Naive thymus-derived CD4-positive, alpha-beta T cell (primary cell): Measurements from ENCODE around the gene SYNDIG1. TPM values are rescaled to one million over a fixed set of nuclear protein-coding genes. Genes with fewer than 3 reads are reported as not detected.

Source experiments
- ATAC-seq: fragments of 150-1000 bp; cut with Tn5 transposase; 2 replicates; pipeline ENCODE4 v1.10.0; 2021; ENCODE audit warnings: mild to moderate bottlenecking, moderate library complexity
- CTCF ChIA-PET: fragments of 350-600 bp; sonication (Branson Sonifier 250); formaldehyde crosslinking; loops from one replicate; lab custom pipeline; 2021; ENCODE audit warnings: antibody characterized with exemption; lab: Charles Lee
- POLR2A ChIA-PET: fragments of 350-600 bp; sonication (Branson Sonifier 250); formaldehyde crosslinking; loops from one replicate; lab custom pipeline; 2021; ENCODE audit warnings: antibody characterized with exemption, inconsistent platforms; lab: Charles Lee
- DNase-seq, 9 donors: peaks; one replicate each; pipeline versions ENCODE4 v3.0.0 to v3.0.0-alpha.2; 2020 to 2022; ENCODE audit warnings: mixed read lengths in 1 of 9
- H3K27ac ChIP-seq: one replicate; pipeline ENCODE4 v1.7.0; 2013; ENCODE audit warnings: mild to moderate bottlenecking, low read depth, low read length, moderate library complexity
- H3K27me3 ChIP-seq, 2 donors: one replicate each; pipeline ENCODE4 v1.7.0; 2013; ENCODE audit warnings: low read length in 2 of 2, mild to moderate bottlenecking in 2 of 2, moderate library complexity in 2 of 2; ENCODE audit not compliant: control insufficient read depth in 2 of 2, insufficient read depth in 2 of 2
- H3K36me3 ChIP-seq, 3 experiments: 1 replicate in 2 of 3; 2 replicates in 1 of 3; pipeline ENCODE4 v1.7.0; 2013; ENCODE audit warnings: low read length in 3 of 3, mild to moderate bottlenecking in 3 of 3, moderate library complexity in 1 of 3; ENCODE audit not compliant: insufficient read depth in 3 of 3, control insufficient read depth in 2 of 3
- H3K4me1 ChIP-seq, 2 donors: one replicate each; pipeline ENCODE4 v1.7.0; 2013; ENCODE audit warnings: low read length in 2 of 2, mild to moderate bottlenecking in 2 of 2, moderate library complexity in 1 of 2; ENCODE audit not compliant: control insufficient read depth in 2 of 2, insufficient read depth in 2 of 2
- H3K4me3 ChIP-seq: 2 replicates; pipeline ENCODE4 v1.7.0; 2013; ENCODE audit warnings: mild to moderate bottlenecking, low read length
- H3K9me3 ChIP-seq, 3 experiments: 1 replicate in 2 of 3; 2 replicates in 1 of 3; pipeline ENCODE4 v1.7.0; 2013; ENCODE audit warnings: low read length in 3 of 3; ENCODE audit not compliant: control insufficient read depth in 2 of 3
- H3K27ac Mint-ChIP-seq, 9 donors: one replicate each; pipeline ENCODE4 v1.8.0; 2020 to 2022; ENCODE audit warnings: mixed read lengths in 9 of 9, mild to moderate bottlenecking in 8 of 9, moderate library complexity in 5 of 9, inconsistent platforms in 2 of 9
- H3K27me3 Mint-ChIP-seq, 5 donors: one replicate each; pipeline ENCODE4 v1.8.0; 2021 to 2022; ENCODE audit warnings: mixed read lengths in 5 of 5, mild to moderate bottlenecking in 1 of 5
- H3K36me3 Mint-ChIP-seq, 5 donors: one replicate each; pipeline ENCODE4 v1.8.0; 2020 to 2022; ENCODE audit warnings: mixed read lengths in 5 of 5, mild to moderate bottlenecking in 3 of 5, inconsistent platforms in 1 of 5
- H3K4me1 Mint-ChIP-seq, 7 donors: one replicate each; pipeline ENCODE4 v1.8.0; 2020 to 2022; ENCODE audit warnings: mixed read lengths in 7 of 7, mild to moderate bottlenecking in 3 of 7, inconsistent platforms in 1 of 7
- H3K4me3 Mint-ChIP-seq, 10 donors: one replicate each; pipeline ENCODE4 v1.8.0; 2020 to 2022; ENCODE audit warnings: mild to moderate bottlenecking in 10 of 10, mixed read lengths in 10 of 10, moderate library complexity in 6 of 10, inconsistent platforms in 2 of 10
- H3K9me3 Mint-ChIP-seq, 11 donors: one replicate each; pipeline ENCODE4 v1.8.0; 2020 to 2022; ENCODE audit warnings: mixed read lengths in 11 of 11, mild to moderate bottlenecking in 4 of 11, inconsistent platforms in 1 of 11, moderate library complexity in 1 of 11
- intact Hi-C, 2 donors: fragments of 100-400 bp; cut with micrococcal nuclease; formaldehyde crosslinking; loops; one replicate each; pipeline ENCODE4 v1.15.1; 2023
- polyA plus RNA-seq, 2 donors: library from polyadenylated mRNA; unstranded; fragments of 300-500 nt; fragmentation: Illumina TruSeq; gene quantifications; one replicate each; pipeline ENCODE4 v1.2.3, GENCODE V29; 2021
- total RNA-seq, 6 experiments: library from RNA in 5 of 6; stranded (reverse) in 5 of 6; gene quantifications; 1 replicate in 5 of 6; 2 replicates in 1 of 6; pipeline ENCODE4 v1.2.3 and lab custom pipeline; 2021 to 2026

Gene SYNDIG1
- total and polyA plus RNA-seq, 7 experiments from 2014 or later = not detected

- POLR2A ChIA-PET = no interaction called here
- DNase-seq (no peak), ATAC-seq (no peak)
- CTCF ChIA-PET = no interaction called here
- Mint-ChIP-seq H3K36me3 (no peaks in the 10 kb centered on the region), H3K27me3 (peaks cover 0 to 12% (median 0%) of the 10 kb centered on the region in 5 donors), H3K4me3 (no peak overlapping the region), H3K4me1 (no peaks in the 10 kb centered on the region), H3K9me3 (no peaks in the 10 kb centered on the region), H3K27ac (no peak overlapping the region)
- Histone ChIP-seq H3K4me3 (no peak overlapping the region), H3K4me1 (no peaks in the 10 kb centered on the region), H3K27ac (no peak overlapping the region), H3K36me3 (no peaks in the 10 kb centered on the region), H3K9me3 (no peaks in the 10 kb centered on the region), H3K27me3 (no peaks in the 10 kb centered on the region)
- intact Hi-C loops = no loop called here
Observed at GRCh38 chr20:24661255-24661654, 191.8 kb downstream of the SYNDIG1 start.

DNA sequence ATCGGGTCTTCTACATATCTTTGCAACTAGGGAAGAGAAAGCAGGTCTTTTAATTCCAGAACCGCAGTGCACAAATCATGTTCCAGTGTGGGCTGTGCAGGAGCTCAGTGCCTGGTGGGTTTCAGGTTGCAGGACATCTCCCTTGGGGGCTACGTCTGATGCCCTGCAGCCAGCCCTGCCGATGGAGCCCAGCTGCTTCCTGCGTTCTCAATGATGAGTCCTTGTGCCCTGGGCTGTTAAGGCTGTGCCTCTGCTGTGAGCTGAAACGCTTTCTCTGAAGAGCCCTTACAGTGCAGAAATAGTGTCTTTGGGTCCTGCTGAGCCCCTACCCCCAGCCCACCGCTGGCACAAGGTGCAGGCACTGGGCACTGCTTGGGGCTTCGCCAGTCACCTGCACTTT is 192.9 kb downstream of the SYNDIG1 start:
- no peak for ATAC-seq
- Histone ChIP-seq H3K36me3 (no peaks in the 10 kb centered on the region), H3K27ac (no peak overlapping the region), H3K4me1 (no peaks in the 10 kb centered on the region), H3K9me3 (no peaks in the 10 kb centered on the region), H3K4me3 (no peak overlapping the region), H3K27me3 (no peaks in the 10 kb centered on the region)
- Mint-ChIP-seq H3K27me3 (peaks cover 0 to 12% (median 0%) of the 10 kb centered on the region in 5 donors), H3K9me3 (no peaks in the 10 kb centered on the region), H3K4me1 (no peaks in the 10 kb centered on the region), H3K27ac (no peak overlapping the region), H3K36me3 (no peaks in the 10 kb centered on the region), H3K4me3 (no peak overlapping the region)
- ChIA-PET CTCF (no interaction called here), POLR2A (no interaction called here)
- no peak for DNase-seq
- intact Hi-C loops = no loop called here

GRCh38 chr20:24662752-24663365 is 193.4 kb downstream of the SYNDIG1 start:
- DNase-seq (no peak), ATAC-seq (no peak)
- Mint-ChIP-seq H3K4me1 (no peaks in the 10 kb centered on the region), H3K36me3 (no peaks in the 10 kb centered on the region), H3K9me3 (no peaks in the 10 kb centered on the region), H3K4me3 (peak overlapping the region in 1 of 10 donors; percentile 9), H3K27me3 (peaks cover 0 to 12% (median 0%) of the 10 kb centered on the region in 5 donors), H3K27ac (peak overlapping the region in 1 of 9 donors; percentile 37)
- Histone ChIP-seq H3K27ac (no peak overlapping the region), H3K36me3 (no peaks in the 10 kb centered on the region), H3K4me1 (no peaks in the 10 kb centered on the region), H3K9me3 (no peaks in the 10 kb centered on the region), H3K4me3 (no peak overlapping the region), H3K27me3 (no peaks in the 10 kb centered on the region)
- ChIA-PET CTCF (no interaction called here), POLR2A (no interaction called here)
- intact Hi-C loops = no loop called here

DNA sequence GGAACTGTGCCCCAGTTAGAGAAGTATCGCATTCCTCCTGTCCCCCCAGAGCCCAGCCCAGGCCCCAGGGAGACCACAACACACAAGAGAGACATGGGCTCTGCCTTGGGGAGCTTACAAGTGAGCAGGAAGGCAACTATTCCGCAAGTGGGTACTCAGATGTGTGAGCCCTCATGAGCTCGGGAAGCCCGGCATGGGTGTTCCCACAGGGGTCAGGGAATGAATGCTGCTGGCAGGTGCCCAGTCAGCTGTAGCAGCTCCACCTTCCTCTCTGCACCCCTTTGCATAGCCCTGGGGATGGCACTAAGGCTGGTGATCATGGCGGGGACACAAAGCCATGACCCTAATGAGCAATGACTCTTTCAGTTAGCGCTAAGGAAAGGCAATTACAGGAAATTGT is 194.1 kb downstream of the SYNDIG1 start:
- no peaks in the 10 kb centered on the region for H3K36me3 ChIP-seq
- Mint-ChIP-seq H3K4me3 (peak overlapping the region in 1 of 10 donors; percentile 9), H3K27me3 (peaks cover 0 to 12% (median 0%) of the 10 kb centered on the region in 5 donors), H3K9me3 (no peaks in the 10 kb centered on the region), H3K4me1 (no peaks in the 10 kb centered on the region), H3K27ac (no peak overlapping the region), H3K36me3 (no peaks in the 10 kb centered on the region)
- ATAC-seq = no peak
- no peak overlapping the region for H3K4me3 ChIP-seq
- no peaks in the 10 kb centered on the region for H3K4me1 ChIP-seq
- no peak overlapping the region for H3K27ac ChIP-seq
- CTCF ChIA-PET = no interaction called here
- DNase-seq = no peak
- POLR2A ChIA-PET = no interaction called here
- intact Hi-C loops = no loop called here
- H3K9me3 ChIP-seq = no peaks in the 10 kb centered on the region
- no peaks in the 10 kb centered on the region for H3K27me3 ChIP-seq

- H3K9me3 ChIP-seq = no peaks in the 10 kb centered on the region
- no peak overlapping the region for H3K27ac Mint-ChIP-seq
- H3K9me3 Mint-ChIP-seq = no peaks in the 10 kb centered on the region
- H3K27me3 Mint-ChIP-seq = peaks cover 0 to 4% (median 0%) of the 10 kb centered on the region in 5 donors
- no peak overlapping the region for H3K27ac ChIP-seq
- intact Hi-C loops = no loop called here
- no peaks in the 10 kb centered on the region for H3K27me3 ChIP-seq
- no peak overlapping the region for H3K4me3 ChIP-seq
- CTCF ChIA-PET = no interaction called here
- ATAC-seq (no peak), DNase-seq (no peak)
- H3K36me3 ChIP-seq = no peaks in the 10 kb centered on the region
- H3K4me3 Mint-ChIP-seq = no peak overlapping the region
- H3K4me1 ChIP-seq = no peaks in the 10 kb centered on the region
- no peaks in the 10 kb centered on the region for H3K36me3 Mint-ChIP-seq
- H3K4me1 Mint-ChIP-seq = no peaks in the 10 kb centered on the region
- POLR2A ChIA-PET = no interaction called here
Observed at GRCh38 chr20:24664266-24664986, 195.0 kb downstream of the SYNDIG1 start.

GRCh38 chr20:24665196-24665595 is 195.8 kb downstream of the SYNDIG1 start:
- no peaks in the 10 kb centered on the region for H3K9me3 Mint-ChIP-seq
- Histone ChIP-seq H3K27me3 (no peaks in the 10 kb centered on the region), H3K9me3 (no peaks in the 10 kb centered on the region), H3K4me1 (no peaks in the 10 kb centered on the region), H3K4me3 (no peak overlapping the region), H3K27ac (no peak overlapping the region), H3K36me3 (no peaks in the 10 kb centered on the region)
- no peak for ATAC-seq
- no peaks in the 10 kb centered on the region for H3K36me3 Mint-ChIP-seq
- intact Hi-C loops = no loop called here
- H3K27me3 Mint-ChIP-seq = peaks cover 0 to 4% (median 0%) of the 10 kb centered on the region in 5 donors
- ChIA-PET CTCF (no interaction called here), POLR2A (no interaction called here)
- H3K4me1 Mint-ChIP-seq = no peaks in the 10 kb centered on the region
- H3K4me3 Mint-ChIP-seq = no peak overlapping the region
- no peak overlapping the region for H3K27ac Mint-ChIP-seq
- no peak for DNase-seq

GRCh38 chr20:24665741-24666191 is 196.3 kb downstream of the SYNDIG1 start:
- Mint-ChIP-seq H3K27me3 (peaks cover 0 to 4% (median 0%) of the 10 kb centered on the region in 5 donors), H3K27ac (no peak overlapping the region), H3K4me1 (no peaks in the 10 kb centered on the region), H3K4me3 (no peak overlapping the region), H3K9me3 (no peaks in the 10 kb centered on the region), H3K36me3 (no peaks in the 10 kb centered on the region)
- DNase-seq (no peak), ATAC-seq (no peak)
- ChIA-PET POLR2A (no interaction called here), CTCF (no interaction called here)
- intact Hi-C loops = no loop called here
- H3K4me1 ChIP-seq = no peaks in the 10 kb centered on the region
- H3K27me3 ChIP-seq = no peaks in the 10 kb centered on the region
- H3K27ac ChIP-seq = no peak overlapping the region
- H3K9me3 ChIP-seq = no peaks in the 10 kb centered on the region
- H3K36me3 ChIP-seq = no peaks in the 10 kb centered on the region
- no peak overlapping the region for H3K4me3 ChIP-seq
